Measurements from ENCODE around the gene CPO.

Gene CPO

GRCh38 chr2:206978746-206979145, 39.4 kb downstream of the CPO start:
- no peak for DNase-seq

DNA sequence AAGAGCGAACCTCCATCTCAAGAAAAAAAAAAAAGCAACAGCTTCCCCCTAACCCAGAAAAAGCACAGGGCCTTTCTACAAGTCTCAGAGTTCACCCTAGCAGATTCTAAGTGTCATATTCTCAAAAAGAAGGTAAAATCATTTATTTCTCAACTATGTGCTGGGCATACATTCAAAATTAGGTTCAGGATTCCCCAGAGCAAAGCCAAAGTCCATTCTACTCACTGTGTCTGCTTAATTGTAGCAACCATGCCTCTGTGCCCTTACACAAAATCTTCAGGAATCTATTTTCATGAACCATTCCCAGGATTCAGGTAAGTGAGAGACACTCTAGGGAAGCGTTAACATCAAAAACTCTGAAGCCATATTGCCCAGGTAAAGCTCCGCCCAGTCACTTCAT, 40.0 kb downstream of the CPO start:
- DNase-seq, result no peak

DNA sequence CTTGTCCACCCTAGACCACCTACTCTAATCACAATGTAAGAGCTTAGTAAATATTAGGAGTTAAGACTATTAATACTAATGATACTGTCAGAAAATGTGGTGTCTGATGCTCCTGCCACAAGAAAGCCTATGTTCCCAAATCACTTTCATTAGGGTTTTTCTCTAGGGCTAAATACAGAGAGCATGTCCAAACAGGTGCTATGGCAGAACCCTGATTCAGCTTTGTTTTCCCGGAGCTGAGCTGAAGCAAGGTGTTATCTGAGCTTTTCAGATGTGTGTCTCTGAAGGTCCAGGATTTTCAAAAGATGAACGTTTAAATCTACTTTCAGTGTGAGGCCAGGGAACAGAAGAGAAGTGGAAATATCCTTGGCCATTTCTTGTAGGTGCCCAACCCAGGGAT, 40.6 kb downstream of the CPO start:
- no peak for DNase-seq

GRCh38 chr2:206980413-206980812, 41.1 kb downstream of the CPO start:
- no peak for DNase-seq

DNA sequence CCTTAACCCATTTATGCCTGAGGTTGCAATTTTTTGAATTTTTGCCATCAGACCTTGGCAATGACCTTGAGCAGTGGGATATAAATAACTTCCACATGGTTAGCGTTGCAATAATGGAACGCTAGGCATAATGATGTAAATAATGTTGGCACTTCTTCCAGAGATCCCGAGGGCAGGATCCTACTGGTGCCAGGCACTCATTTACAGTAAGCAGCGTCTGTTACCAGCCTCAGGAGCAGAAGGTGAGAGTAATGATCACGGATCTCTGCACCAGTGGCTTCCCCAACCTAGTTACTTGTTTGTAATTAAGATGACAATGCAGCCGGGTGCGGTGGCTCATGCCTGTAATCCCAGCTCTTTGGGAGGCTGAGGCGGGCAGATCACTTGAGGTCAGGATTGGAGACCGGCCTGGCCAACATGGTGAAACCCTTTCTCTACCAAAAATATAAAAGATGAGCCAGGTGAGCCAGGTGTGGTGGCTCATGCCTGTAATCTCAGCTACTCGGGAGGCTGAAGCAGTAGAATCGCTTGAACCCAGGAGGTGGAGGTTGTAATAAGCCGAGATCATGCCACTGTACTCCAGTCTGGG, 41.9 kb downstream of the CPO start:
- no peak for DNase-seq

GRCh38 chr2:206981739-206982340, 42.5 kb downstream of the CPO start:
- DNase-seq, result peak; percentile 38

GRCh38 chr2:206982360-206982955, 43.1 kb downstream of the CPO start:
- peak; percentile 54 for DNase-seq

DNA sequence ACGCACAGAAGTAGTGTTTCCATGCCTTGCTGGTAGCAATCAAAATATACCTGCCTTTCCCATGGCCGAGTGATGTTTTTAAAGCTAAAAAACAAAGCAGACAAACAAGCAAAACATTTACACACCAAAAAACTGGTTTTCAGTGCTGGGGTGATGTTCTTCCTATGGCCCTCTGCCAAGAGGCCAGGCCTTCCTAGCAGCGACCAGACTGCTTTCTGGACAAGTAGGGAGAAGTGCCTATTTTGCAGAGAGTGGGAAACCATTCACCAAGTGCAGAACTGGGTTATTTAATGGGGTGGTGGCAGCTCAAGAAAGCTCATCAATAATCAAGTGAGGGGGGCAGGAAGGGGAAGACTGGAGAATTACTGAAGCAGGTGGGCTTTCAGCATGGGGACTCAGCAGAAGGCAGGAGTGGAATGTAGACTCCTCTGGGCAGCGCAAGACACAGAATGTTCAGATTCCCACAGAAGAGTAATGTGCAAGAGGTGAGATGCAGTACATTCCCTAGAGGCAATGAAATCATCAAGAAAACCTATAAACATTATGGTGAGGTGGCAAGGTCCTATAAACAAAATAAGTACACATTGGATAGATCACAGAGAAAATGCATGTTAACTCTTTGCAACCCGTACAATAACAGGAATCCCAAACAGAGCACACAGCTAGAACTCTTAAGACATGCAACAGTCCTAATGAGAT, 44.0 kb downstream of the CPO start:
- no peak for DNase-seq

DNA sequence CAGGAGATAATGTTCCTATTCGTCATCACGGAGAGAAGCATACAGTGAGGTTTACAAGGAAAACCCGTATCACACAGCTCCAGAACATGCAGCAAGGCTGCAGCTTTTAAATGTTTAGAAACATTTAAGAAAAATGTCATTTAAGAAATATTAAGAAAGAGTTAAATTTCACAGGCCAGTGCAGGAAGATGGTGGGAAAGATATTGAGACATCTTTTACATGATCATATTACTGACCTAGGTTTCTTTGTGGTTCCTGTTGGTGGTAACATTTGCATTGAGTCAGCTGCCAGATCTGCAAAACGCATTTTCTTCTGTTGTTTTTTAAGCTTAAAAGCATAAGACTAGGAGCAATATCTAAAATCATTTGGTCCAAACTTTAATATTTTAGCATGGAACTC, 44.9 kb downstream of the CPO start:
- DNase-seq, result peak; percentile 39

DNA sequence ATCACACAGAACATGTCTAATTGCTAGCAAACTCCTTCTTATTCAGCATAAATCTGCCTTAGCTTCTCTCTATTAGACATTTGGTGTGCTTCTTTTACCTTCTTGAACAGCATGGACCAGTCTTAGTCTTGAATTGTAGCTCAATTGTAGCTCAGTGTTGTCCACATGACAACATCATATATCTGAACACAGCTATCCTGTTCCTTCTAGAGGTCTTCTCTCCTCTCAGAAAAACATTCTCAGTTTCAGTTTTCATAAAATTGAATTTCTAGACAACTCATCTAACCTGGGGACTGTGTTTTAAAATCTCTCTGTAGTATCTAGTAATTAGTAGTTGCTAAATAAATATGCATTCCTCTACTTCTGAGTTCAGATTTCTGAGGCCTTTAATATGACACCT, 47.6 kb downstream of the CPO start:
- DNase-seq, result no peak

DNA sequence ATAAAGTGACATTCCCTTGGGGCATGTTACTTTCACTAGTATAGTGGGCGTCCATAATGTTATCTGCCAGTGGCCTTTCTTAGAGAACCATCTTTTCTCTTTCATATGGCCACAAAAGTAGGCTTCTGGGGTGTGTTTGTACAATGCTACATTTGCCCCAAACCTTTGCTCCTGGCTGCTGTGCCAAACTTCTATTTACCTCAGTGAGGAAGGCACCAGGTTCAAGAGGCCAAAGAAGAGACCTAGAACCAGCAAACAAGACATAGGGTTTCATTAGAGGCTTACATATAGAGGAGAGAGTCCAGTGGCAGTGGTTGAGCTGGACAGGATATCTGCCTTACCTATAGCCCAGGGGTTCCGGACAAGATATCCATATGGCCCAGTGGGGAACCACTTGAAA, 48.5 kb downstream of the CPO start:
- DNase-seq, result no peak

DNA sequence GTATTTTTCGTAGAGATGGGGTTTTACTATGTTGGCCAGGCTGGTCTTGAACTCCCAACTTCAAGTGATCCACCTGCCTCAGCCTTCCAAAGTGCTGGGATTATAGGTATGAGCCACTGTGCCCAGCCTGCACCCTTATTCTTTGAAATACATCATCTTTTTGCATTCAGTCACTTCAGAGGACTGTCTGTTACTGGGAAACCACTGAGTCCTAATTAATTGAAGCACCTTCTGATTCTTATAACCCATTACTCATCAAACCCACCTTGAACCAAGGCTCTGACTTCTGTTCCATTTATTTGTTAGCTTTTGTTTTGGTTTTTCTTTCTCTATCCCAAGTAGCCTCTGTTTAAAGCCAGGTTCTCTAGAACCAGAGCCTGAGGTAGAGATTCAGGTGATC, 49.6 kb downstream of the CPO start:
- no peak for DNase-seq

GRCh38 chr2:206989311-206989710, 50.0 kb downstream of the CPO start:
- DNase-seq, result peak; percentile 59

DNA sequence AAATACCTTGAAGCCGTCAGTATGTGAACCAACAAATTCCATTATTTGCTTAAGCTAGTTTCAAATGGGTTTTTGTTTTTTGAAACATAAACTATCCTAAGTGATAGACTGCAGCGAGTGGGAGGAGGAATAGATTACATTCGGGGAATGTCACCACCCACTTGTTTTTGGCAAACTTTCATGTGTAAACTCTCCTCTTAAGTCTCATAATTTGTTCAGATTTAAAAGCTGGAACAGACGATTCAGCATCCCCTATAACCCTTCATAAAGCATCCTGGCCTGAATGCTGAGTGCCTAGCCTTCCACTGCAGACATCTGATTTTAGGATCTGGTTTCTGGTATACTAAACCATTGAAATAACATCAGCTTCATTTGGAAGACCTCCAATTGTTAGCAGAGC, 51.0 kb downstream of the CPO start:
- no peak for DNase-seq

DNA sequence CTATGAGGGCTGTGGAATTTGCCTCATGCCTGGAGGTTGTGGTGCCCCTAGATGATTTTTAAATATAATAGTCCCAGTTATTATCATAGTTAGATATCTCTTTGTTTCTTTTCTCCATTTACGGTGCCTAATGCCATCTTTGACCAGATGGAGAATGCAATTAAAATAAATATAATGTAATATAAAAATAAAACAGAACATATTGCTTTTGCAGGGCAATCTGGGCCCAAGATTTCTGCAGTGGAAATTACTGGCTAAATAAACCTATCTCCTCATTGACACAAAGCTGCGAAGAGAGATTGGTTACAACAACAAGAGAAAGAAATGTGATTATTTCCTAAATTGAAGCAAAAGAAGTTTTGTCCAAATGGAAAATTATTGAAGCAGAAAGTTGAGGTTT, 51.8 kb downstream of the CPO start:
- no peak for DNase-seq

GRCh38 chr2:206993396-206993911, 54.1 kb downstream of the CPO start:
- DNase-seq, result peak; percentile 25

DNA sequence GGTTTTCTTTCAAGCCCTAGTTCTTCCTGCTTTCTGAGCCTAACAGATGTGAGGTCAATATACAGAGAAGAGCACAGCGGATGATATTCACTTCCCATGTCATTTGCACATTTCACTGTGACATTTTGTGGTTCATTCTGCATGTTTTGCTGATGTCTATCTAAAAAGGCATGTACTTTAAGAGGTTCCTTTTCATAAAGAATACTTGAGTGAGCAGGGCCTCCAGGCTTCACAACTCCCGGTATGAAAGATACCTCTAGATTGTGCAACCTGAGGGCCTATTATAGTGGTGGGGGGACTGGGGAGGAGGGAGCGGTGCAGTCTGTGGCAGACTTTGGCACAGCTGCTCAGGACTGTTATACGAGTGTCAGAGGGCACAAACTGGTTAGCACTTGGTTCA, 54.6 kb downstream of the CPO start:
- DNase-seq, result no peak

- DNase-seq, result no peak
Measured at GRCh38 chr2:206996556-206997065, 57.3 kb downstream of the CPO start.

- peak; percentile 9 for DNase-seq
Measured at GRCh38 chr2:207008105-207008990, 69.0 kb downstream of the CPO start.

DNA sequence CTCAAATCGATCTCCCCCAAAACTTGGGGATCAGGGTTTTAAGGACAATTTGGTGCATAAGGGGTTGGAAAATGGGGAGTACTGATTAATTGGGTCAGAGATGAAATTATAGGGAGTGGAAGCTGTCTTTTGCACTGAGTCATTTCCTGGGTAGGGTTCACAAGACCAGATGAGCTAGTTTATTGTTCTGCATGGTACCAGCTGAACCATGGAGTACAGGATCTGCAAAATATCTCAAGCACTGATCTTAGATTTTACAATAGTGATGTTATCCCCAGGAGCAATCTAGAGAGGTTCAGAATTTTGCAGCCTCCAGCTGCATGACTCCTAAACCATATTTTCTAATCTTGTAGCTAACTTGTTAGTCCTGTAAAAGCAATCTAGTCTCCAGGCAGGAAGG, 73.1 kb downstream of the CPO start:
- DNase-seq, result no peak

DNA sequence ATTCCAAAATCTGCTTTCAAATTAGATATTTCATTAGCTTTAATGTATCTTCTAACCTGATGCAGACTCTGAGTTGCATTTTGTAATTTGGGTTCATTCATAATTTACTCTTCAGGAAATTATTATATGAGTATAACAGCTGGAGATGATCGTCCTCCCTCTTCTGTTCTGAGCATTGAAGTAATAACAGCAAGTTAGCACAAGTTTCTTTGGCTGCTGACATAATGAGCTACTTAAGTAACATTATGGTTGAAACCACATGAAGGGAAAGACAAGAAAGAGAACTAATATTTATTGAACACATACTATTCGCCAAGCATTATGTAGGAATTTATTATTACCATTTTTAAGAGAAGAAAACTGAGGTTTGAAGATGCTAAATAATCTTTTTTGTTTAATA, 75.1 kb downstream of the CPO start:
- DNase-seq, result no peak

DNA sequence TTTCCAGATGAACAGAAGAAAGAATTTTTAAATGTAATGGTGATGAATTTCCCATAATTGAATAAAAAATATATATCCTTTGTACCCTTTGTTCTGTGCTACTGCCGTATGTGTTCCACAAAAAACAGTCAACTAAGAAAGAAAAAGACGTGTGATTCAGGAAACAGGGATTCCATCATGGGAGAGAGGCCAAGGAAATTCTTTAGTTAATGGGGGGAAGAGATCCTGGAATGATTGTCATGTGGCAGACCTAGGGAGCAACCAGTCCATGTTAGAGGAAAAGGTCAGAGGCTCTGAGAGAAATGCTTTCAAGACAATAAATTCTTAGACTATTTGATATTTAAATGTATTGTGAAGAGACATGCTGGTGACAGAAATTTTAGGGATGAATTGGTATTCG, 76.6 kb downstream of the CPO start:
- DNase-seq, result no peak

All from inflammatory macrophage treated with lipopolysaccharide for 4 hours (primary cell).